H9 (cell line): ENCODE measurements around the gene COX5B. TPM values are rescaled to one million over a fixed set of nuclear protein-coding genes. Genes with fewer than 3 reads are reported as not detected.

Source experiments
- DNase-seq: peaks from one replicate; pipeline ENCODE4 v3.0.0-alpha.2; 2017
- H2AFZ ChIP-seq: one replicate; pipeline ENCODE4 v1.6.1; 2013; ENCODE audit warnings: mild to moderate bottlenecking, low read length, control low read depth, moderate library complexity
- H2AK5ac ChIP-seq: 2 replicates; pipeline ENCODE4 v1.6.1; 2013; ENCODE audit warnings: low read length, control low read depth, mixed read lengths; ENCODE audit not compliant: insufficient read length
- H2BK120ac ChIP-seq: one replicate; pipeline ENCODE4 v1.6.1; 2013; ENCODE audit warnings: low read depth, mild to moderate bottlenecking, low read length, control low read depth, inconsistent platforms; ENCODE audit not compliant: poor library complexity, severe bottlenecking
- H2BK12ac ChIP-seq: 2 replicates; pipeline ENCODE4 v1.6.1; 2013; ENCODE audit warnings: low read length, control low read depth, mixed read lengths, low read depth; ENCODE audit not compliant: insufficient read length
- H2BK15ac ChIP-seq: 2 replicates; pipeline ENCODE4 v1.6.1; 2013; ENCODE audit warnings: low read depth, low read length, control low read depth
- H2BK20ac ChIP-seq: one replicate; pipeline ENCODE4 v1.6.1; 2013; ENCODE audit warnings: low read depth, mild to moderate bottlenecking, low read length, control low read depth, inconsistent platforms; ENCODE audit not compliant: poor library complexity, severe bottlenecking
- H2BK5ac ChIP-seq: 2 replicates; pipeline ENCODE4 v1.6.1; 2013; ENCODE audit warnings: low read length, control low read depth, mixed read lengths; ENCODE audit not compliant: insufficient read length
- H3K14ac ChIP-seq: 2 replicates; pipeline ENCODE4 v1.6.1; 2013; ENCODE audit warnings: low read length, control low read depth; ENCODE audit not compliant: insufficient read depth
- H3K18ac ChIP-seq: 2 replicates; pipeline ENCODE4 v1.6.1; 2013; ENCODE audit warnings: low read depth, mild to moderate bottlenecking, mixed read lengths, low read length, control low read depth; ENCODE audit not compliant: insufficient read length
- H3K23ac ChIP-seq: 2 replicates; pipeline ENCODE4 v1.6.1; 2013; ENCODE audit warnings: low read length, control low read depth, mixed read lengths, low read depth; ENCODE audit not compliant: insufficient read length
- H3K23me2 ChIP-seq: 2 replicates; pipeline ENCODE4 v1.6.1; 2013; ENCODE audit warnings: low read depth, mild to moderate bottlenecking, mixed read lengths, low read length, control low read depth; ENCODE audit not compliant: insufficient read length, poor library complexity, severe bottlenecking
- H3K27ac ChIP-seq: 2 replicates; pipeline ENCODE4 v1.5.1; 2013; ENCODE audit warnings: low read length, control low read depth, mixed read lengths, low read depth; ENCODE audit not compliant: insufficient read length
- H3K27me3 ChIP-seq: 2 replicates; pipeline ENCODE4 v1.6.1; 2013; ENCODE audit warnings: low read length, control low read depth, inconsistent platforms; ENCODE audit not compliant: insufficient read depth
- H3K4ac ChIP-seq: 2 replicates; pipeline ENCODE4 v1.6.1; 2013; ENCODE audit warnings: low read depth, mild to moderate bottlenecking, control low read depth, inconsistent platforms, low read length, moderate library complexity
- H3K4me1 ChIP-seq: 2 replicates; pipeline ENCODE4 v1.6.1; 2013; ENCODE audit warnings: low read length, control low read depth, inconsistent platforms; ENCODE audit not compliant: insufficient read depth
- H3K4me2 ChIP-seq: 2 replicates; pipeline ENCODE4 v1.6.1; 2013; ENCODE audit warnings: low read length, control low read depth, mixed read lengths; ENCODE audit not compliant: insufficient read length, insufficient read depth
- H3K56ac ChIP-seq: 2 replicates; pipeline ENCODE4 v1.6.1; 2013; ENCODE audit warnings: low read depth, mild to moderate bottlenecking, mixed read lengths, low read length, control low read depth; ENCODE audit not compliant: insufficient read length
- H3K79me1 ChIP-seq: 2 replicates; pipeline ENCODE4 v1.6.1; 2013; ENCODE audit warnings: low read depth, mild to moderate bottlenecking, moderate library complexity, low read length, control low read depth, inconsistent platforms; ENCODE audit not compliant: insufficient read depth, poor library complexity, severe bottlenecking
- H3K79me2 ChIP-seq: 2 replicates; pipeline ENCODE4 v1.6.1; 2013; ENCODE audit warnings: low read length, control low read depth, inconsistent platforms; ENCODE audit not compliant: insufficient read depth
- H3K9ac ChIP-seq: 2 replicates; pipeline ENCODE4 v1.6.1; 2013; ENCODE audit warnings: low read length, control low read depth, mixed read lengths; ENCODE audit not compliant: insufficient read length; ENCODE audit errors: extremely low read depth
- H3K9me3 ChIP-seq: one replicate; pipeline ENCODE4 v1.6.1; 2013; ENCODE audit warnings: low read depth, low read length, inconsistent platforms; ENCODE audit not compliant: control insufficient read depth
- H3T11ph ChIP-seq: one replicate; pipeline ENCODE4 v1.6.1; 2013; ENCODE audit warnings: mild to moderate bottlenecking, low read length, control low read depth, inconsistent platforms
- H4K20me1 ChIP-seq: one replicate; pipeline ENCODE4 v1.6.1; 2013; ENCODE audit not compliant: control insufficient read depth, insufficient read length, insufficient read depth
- H4K5ac ChIP-seq: 2 replicates; pipeline ENCODE4 v1.6.1; 2013; ENCODE audit warnings: low read depth, mild to moderate bottlenecking, mixed read lengths, low read length, control low read depth; ENCODE audit not compliant: insufficient read length
- H4K8ac ChIP-seq: replicated peaks from 2 replicates; pipeline ENCODE4 v1.6.1; 2013; ENCODE audit warnings: low read length, control low read depth, mixed read lengths, low read depth; ENCODE audit not compliant: insufficient read length
- H4K91ac ChIP-seq: 2 replicates; pipeline ENCODE4 v1.6.1; 2013; ENCODE audit warnings: low read depth, mild to moderate bottlenecking, moderate library complexity, mixed read lengths, low read length, control low read depth; ENCODE audit not compliant: insufficient read length
- H3K27ac Mint-ChIP-seq, 3 experiments: 2 replicates in 2 of 3; 3 replicates in 1 of 3; pipeline ENCODE4 v1.8.0; 2020 to 2021; ENCODE audit warnings: mixed read lengths in 3 of 3, mild to moderate bottlenecking in 1 of 3, moderate library complexity in 1 of 3
- H3K27me3 Mint-ChIP-seq: 2 replicates; pipeline ENCODE4 v1.8.0; 2021; ENCODE audit warnings: low read depth, mild to moderate bottlenecking, moderate library complexity, mixed read lengths
- H3K36me3 Mint-ChIP-seq, 3 experiments: 2 replicates in 2 of 3; 3 replicates in 1 of 3; pipeline ENCODE4 v1.8.0; 2020 to 2021; ENCODE audit warnings: low read depth in 3 of 3, mixed read lengths in 3 of 3; ENCODE audit not compliant: insufficient read depth in 1 of 3
- H3K4me1 Mint-ChIP-seq, 2 experiments: 2 replicates each; pipeline ENCODE4 v1.8.0; 2020; ENCODE audit warnings: mixed read lengths in 2 of 2
- H3K4me3 Mint-ChIP-seq, 2 experiments: 2 replicates in 1 of 2; 3 replicates in 1 of 2; pipeline ENCODE4 v1.8.0; 2020 to 2021; ENCODE audit warnings: mild to moderate bottlenecking in 2 of 2, mixed read lengths in 2 of 2, moderate library complexity in 1 of 2
- H3K9me3 Mint-ChIP-seq, 2 experiments: 2 replicates in 1 of 2; 3 replicates in 1 of 2; pipeline ENCODE4 v1.8.0; 2020; ENCODE audit warnings: mild to moderate bottlenecking in 2 of 2, mixed read lengths in 2 of 2, moderate library complexity in 1 of 2
- CTCF ChIP-seq: fragments of 200-600 bp; sonication (generic); conservative IDR thresholded peaks from 3 replicates; pipeline ENCODE4 v1.8.0; 2021; ENCODE audit warnings: antibody characterized with exemption, mild to moderate bottlenecking
- WGBS: extraction: QIAGEN DNeasy Blood & Tissue Kit; methylation state at CpG from one replicate; pipeline ENCODE4 v1.1.7; 2013; ENCODE audit warnings: missing lambda C conversion rate, low lambda C conversion rate, mixed read lengths; ENCODE audit not compliant: insufficient read length; ENCODE audit errors: extremely low coverage; 5-methylcytosine and 5-hydroxymethylcytosine counted together
- total RNA-seq: library from RNA; stranded (reverse); gene quantifications from 2 replicates; pipeline ENCODE4 v1.2.1, GENCODE V29; 2021

The COX5B gene
- total RNA-seq, 1 experiment from 2014 or later: 237 TPM

GRCh38 chr2:97660044-97660774, 14.3 kb downstream of the COX5B start:
- Histone ChIP-seq H2BK120ac (no peak overlapping the region), H3T11ph (no peak overlapping the region), H3K14ac (no peak overlapping the region), H4K91ac (no peak overlapping the region), H2BK12ac (no peak overlapping the region), H2AFZ (no peak overlapping the region), H3K27me3 (no peaks in the 10 kb centered on the region), H2BK15ac (no peak overlapping the region), H3K27ac (no peak overlapping the region), H3K23me2 (peaks cover 12% of the 10 kb centered on the region), H3K79me1 (peaks cover 4% of the 10 kb centered on the region), H4K8ac (no peak overlapping the region), H3K56ac (no peak overlapping the region), H3K4ac (no peak overlapping the region), H3K4me2 (no peak overlapping the region), H3K79me2 (peaks cover 4% of the 10 kb centered on the region; the same call in 1 of the 2 replicates), H3K23ac (no peak overlapping the region), H3K4me1 (no peaks in the 10 kb centered on the region; the same call in 1 of the 2 replicates), H3K9me3 (no peaks in the 10 kb centered on the region), H2BK20ac (no peak overlapping the region), H4K20me1 (no peaks in the 10 kb centered on the region), H2AK5ac (no peak overlapping the region), H2BK5ac (no peak overlapping the region), H4K5ac (no peak overlapping the region), H3K9ac (no peak overlapping the region), H3K18ac (no peak overlapping the region)
- Mint-ChIP-seq H3K9me3 (no peaks in the 10 kb centered on the region; a peak in 1 of 5 replicates), H3K4me1 (peaks cover 18 to 19% of the 10 kb centered on the region in 2 experiments), H3K36me3 (peaks cover 23 to 42% (median 31%) of the 10 kb centered on the region in 3 experiments; a peak in 6 of 7 replicates), H3K4me3 (no peak overlapping the region), H3K27ac (peak overlapping the region in 1 of 3 experiments; percentile 34; a peak in 3 of 7 replicates), H3K27me3 (peaks cover under 1% of the 10 kb centered on the region; the same call in 1 of the 2 replicates)
- WGBS: no CpG with 5 or more reads among the region's 20 CpGs
- DNase-seq: no peak
- TF ChIP-seq CTCF: no peak
